HepG2 (cell line): Measurements from ENCODE around the gene TPSD1. TPM values are rescaled to one million over a fixed set of nuclear protein-coding genes. Genes with fewer than 3 reads are reported as not detected.
A peak's percentile ranks its signal among the peaks of the same experiment; 100 is the strongest.

Source experiments
- ARHGAP35 ChIP-seq: sonication (generic); formaldehyde crosslinking; IDR thresholded peaks from 2 replicates; pipeline ENCODE4 v1.9.0; 2022; ENCODE audit warnings: mild to moderate bottlenecking, inconsistent platforms, moderate library complexity, missing genetic modification reagents, borderline replicate concordance
- CBFB ChIP-seq: sonication (generic); formaldehyde crosslinking; IDR thresholded peaks from 2 replicates; pipeline ENCODE4 v1.4.0; 2020; ENCODE audit warnings: missing genetic modification reagents
- EEA1 ChIP-seq: sonication (generic); formaldehyde crosslinking; IDR thresholded peaks from 2 replicates; pipeline ENCODE4 v1.5.1; 2020; ENCODE audit warnings: mild to moderate bottlenecking, missing genetic modification reagents, borderline replicate concordance
- FOXA3 ChIP-seq: IDR thresholded peaks from 2 replicates; pipeline ENCODE4 v1.6.1; 2016; ENCODE audit warnings: missing genetic modification reagents, missing compliant biosample characterization
- GZF1 ChIP-seq: sonication (generic); formaldehyde crosslinking; IDR thresholded peaks from 2 replicates; pipeline ENCODE4 v1.5.1; 2020; ENCODE audit warnings: mild to moderate bottlenecking, missing genetic modification reagents
- HNF4A ChIP-seq: sonication (generic); formaldehyde crosslinking; IDR thresholded peaks from 2 replicates; pipeline ENCODE4 v1.4.0; 2020; ENCODE audit warnings: missing genetic modification reagents
- IKZF5 ChIP-seq: IDR thresholded peaks from 2 replicates; pipeline ENCODE4 v1.6.1; 2018; ENCODE audit warnings: missing genetic modification reagents, mild to moderate bottlenecking, missing compliant biosample characterization
- ISX ChIP-seq: sonication (generic); formaldehyde crosslinking; conservative IDR thresholded peaks from 2 replicates; pipeline ENCODE4 v1.5.0; 2020; ENCODE audit warnings: missing genetic modification reagents
- MED1 ChIP-seq: sonication (generic); formaldehyde crosslinking; IDR thresholded peaks from 2 replicates; pipeline ENCODE4 v1.4.0; 2020; ENCODE audit warnings: missing genetic modification reagents
- NR2F6 ChIP-seq, 2 experiments: IDR thresholded peaks; 2 replicates each; pipeline ENCODE4 v1.6.1; 2016; ENCODE audit warnings: antibody characterized with exemption in 1 of 2, mild to moderate bottlenecking in 1 of 2
- RCOR2 ChIP-seq: IDR thresholded peaks from 2 replicates; pipeline ENCODE4 v1.6.1; 2016; ENCODE audit warnings: missing biosample characterization, missing genetic modification reagents
- SALL2 ChIP-seq: sonication (generic); formaldehyde crosslinking; IDR thresholded peaks from 2 replicates; pipeline ENCODE4 v1.8.1; 2023; ENCODE audit warnings: mild to moderate bottlenecking, missing genetic modification reagents, inconsistent platforms
- SRSF1 ChIP-seq: fragments of 200-400 bp; formaldehyde crosslinking; optimal IDR thresholded peaks from 2 replicates; pipeline ENCODE3; 2017; ENCODE audit warnings: mild to moderate bottlenecking, low read depth, low read length, moderate library complexity
- SRSF4 ChIP-seq: fragments of 200-400 bp; formaldehyde crosslinking; IDR thresholded peaks from one replicate; pipeline ENCODE4 v1.6.1; 2018; ENCODE audit warnings: mild to moderate bottlenecking, low read depth, low read length, moderate library complexity; ENCODE audit not compliant: poor library complexity, severe bottlenecking
- TARDBP ChIP-seq: sonication (generic); formaldehyde crosslinking; IDR thresholded peaks from 2 replicates; pipeline ENCODE4 v1.8.0; 2022; ENCODE audit warnings: mild to moderate bottlenecking, missing genetic modification reagents
- TCF7 ChIP-seq: sonication (generic); IDR thresholded peaks from 2 replicates; pipeline ENCODE4 v1.6.1; 2016; ENCODE audit warnings: antibody characterized with exemption, low read depth
- TFDP2 ChIP-seq: sonication (generic); formaldehyde crosslinking; IDR thresholded peaks from 2 replicates; pipeline ENCODE4 v1.4.0; 2020; ENCODE audit warnings: missing genetic modification reagents
- U2AF2 ChIP-seq: fragments of 200-400 bp; formaldehyde crosslinking; IDR thresholded peaks from 2 replicates; pipeline ENCODE4 v1.6.1; 2017; ENCODE audit warnings: low read depth, mild to moderate bottlenecking, low read length
- ZGPAT ChIP-seq: IDR thresholded peaks from 2 replicates; pipeline ENCODE4 v1.6.1; 2016; ENCODE audit warnings: mild to moderate bottlenecking
- ZNF12 ChIP-seq: sonication (generic); formaldehyde crosslinking; IDR thresholded peaks from 2 replicates; pipeline ENCODE4 v1.5.0; 2020; ENCODE audit warnings: missing genetic modification reagents
- ZNF24 ChIP-seq: fragments of 450-650 bp; IDR thresholded peaks from 2 replicates; pipeline ENCODE4 v1.6.1; 2017; ENCODE audit warnings: antibody characterized with exemption, mild to moderate bottlenecking
- ZNF383 ChIP-seq: sonication (generic); formaldehyde crosslinking; IDR thresholded peaks from 2 replicates; pipeline ENCODE4 v1.4.0; 2020; ENCODE audit warnings: missing genetic modification reagents, mild to moderate bottlenecking, borderline replicate concordance
- ZNF441 ChIP-seq: sonication (generic); formaldehyde crosslinking; IDR thresholded peaks from 2 replicates; pipeline ENCODE4 v1.7.0; 2021; ENCODE audit warnings: missing genetic modification reagents, borderline replicate concordance
- ZNF644 ChIP-seq: IDR thresholded peaks from 2 replicates; pipeline ENCODE4 v1.6.1; 2016; ENCODE audit warnings: low read depth
- ZNF775 ChIP-seq: sonication (generic); formaldehyde crosslinking; IDR thresholded peaks from 2 replicates; pipeline ENCODE4 v1.4.0; 2020; ENCODE audit warnings: missing genetic modification reagents, mild to moderate bottlenecking, moderate library complexity, borderline replicate concordance
- ZNF83 ChIP-seq: sonication (generic); formaldehyde crosslinking; IDR thresholded peaks from 2 replicates; pipeline ENCODE4 v1.4.0; 2020; ENCODE audit warnings: missing genetic modification reagents, mild to moderate bottlenecking, borderline replicate concordance
- ZNF841 ChIP-seq: sonication (generic); formaldehyde crosslinking; IDR thresholded peaks from 2 replicates; pipeline ENCODE4 v1.8.1; 2023; ENCODE audit warnings: missing genetic modification reagents, borderline replicate concordance
- ZSCAN29 ChIP-seq: sonication (generic); formaldehyde crosslinking; conservative IDR thresholded peaks from 2 replicates; pipeline ENCODE4 v1.4.0; 2020; ENCODE audit warnings: mild to moderate bottlenecking, missing genetic modification reagents
- polyA plus RNA-seq, 8 experiments: library from polyadenylated mRNA; depleted of rRNA in 3 of 8; stranded (reverse) in 7 of 8; unstranded in 1 of 8; fragments of >200 nt; fragmentation: Illumina TruSeq in 4 of 8; extraction: Trizol in 4 of 8; gene quantifications; 2 replicates each; pipeline versions ENCODE4 v1.2.1 to v1.2.3, GENCODE V29; 2011 to 2016; ENCODE audit warnings: low read depth in 4 of 8, missing spikeins in 1 of 8, mixed read lengths in 1 of 8; ENCODE audit not compliant: insufficient read depth in 1 of 8
- total RNA-seq, 5 experiments: library from RNA; depleted of rRNA; stranded (reverse); fragments of >200 nt; fragmentation: Illumina TruSeq; extraction: Trizol; gene quantifications; 2 replicates each; pipeline ENCODE4 v1.2.3, GENCODE V29; 2016; ENCODE audit warnings: low read depth in 1 of 5

The TPSD1 gene
- total and polyA plus RNA-seq, 2 of the 13 experiments (the other 11 are each of a cell fraction or from before 2014, with no cell fraction given): not detected

- TF ChIP-seq ARHGAP35 (no peak), TCF7 (no peak), RCOR2 (CRISPR knock-in tag) (no peak), CBFB (CRISPR knock-in tag) (no peak), ZGPAT (CRISPR knock-in tag) (peak; percentile 42; the same call in 1 of the 2 replicates), SRSF4 (no peak), U2AF2 (no peak), ZNF775 (CRISPR knock-in tag) (no peak), EEA1 (CRISPR knock-in tag) (no peak), TARDBP (no peak), SALL2 (no peak), ZSCAN29 (0 out of 2 replicates have a peak, but pooled peaks have one; percentile 50), ZNF83 (CRISPR knock-in tag) (no peak), ZNF841 (CRISPR knock-in tag) (no peak), MED1 (CRISPR knock-in tag) (peak; percentile 36; the same call in 1 of the 2 replicates), ZNF644 (CRISPR knock-in tag) (no peak), FOXA3 (CRISPR knock-in tag) (peak; percentile 12; the same call in 1 of the 2 replicates), ZNF24 (peak; percentile 96), ZNF383 (CRISPR knock-in tag) (no peak), IKZF5 (CRISPR knock-in tag) (peak; percentile 61; the same call in 1 of the 2 replicates), TFDP2 (no peak), ZNF12 (CRISPR knock-in tag) (peak; percentile 68; the same call in 1 of the 2 replicates), SRSF1 (no peak), ISX (CRISPR knock-in tag) (no peak), HNF4A (CRISPR knock-in tag) (peak; percentile 56), GZF1 (CRISPR knock-in tag) (no peak), NR2F6 (IDR thresholded peaks at IDR 0.05) (no peak), NR2F6 (CRISPR knock-in tag; IDR thresholded peaks at IDR 0.05) (peak; percentile 54; the same call in 1 of the 2 replicates), ZNF441 (CRISPR knock-in tag) (0 out of 2 replicates have a peak, but pooled peaks have one; percentile 24)
Observed at GRCh38 chr16:1299012-1299867, 43.4 kb downstream of the TPSD1 start (continued).
